NCI-H1694 treated with DMSO at 0.1 percent for 48 hours (cell line): Measurements from ENCODE around the gene EXD2.
"Not testable (repeated sequence)": the region's sequence is repeated elsewhere in the genome, so short reads cannot be mapped to it uniquely, and the experiment has no call there.

ENCODE experiments used
- DNase-seq: peaks from one replicate; lab custom pipeline; 2025; lab: John Stamatoyannopoulos, UW

Gene EXD2

GRCh38 chr14:69193721-69194120 is 2.4 kb downstream of the EXD2 start:
- no peak for DNase-seq

- DNase-seq = no peak
Observed at GRCh38 chr14:69199786-69200185, 8.5 kb downstream of the EXD2 start.

- DNase-seq = no peak
Observed at GRCh38 chr14:69204753-69205152, 13.5 kb downstream of the EXD2 start.

- DNase-seq = no peak
Observed at GRCh38 chr14:69207435-69208041, 16.2 kb downstream of the EXD2 start.

GRCh38 chr14:69208666-69209065 is 17.4 kb downstream of the EXD2 start:
- DNase-seq = no peak

- no peak for DNase-seq
Observed at GRCh38 chr14:69214393-69214792, 23.1 kb downstream of the EXD2 start.

GRCh38 chr14:69217663-69218062 is 26.4 kb downstream of the EXD2 start:
- DNase-seq = not testable (repeated sequence)

- DNase-seq = no peak
Observed at GRCh38 chr14:69224946-69225345, 33.6 kb downstream of the EXD2 start.

GRCh38 chr14:69226178-69226577 is 34.9 kb downstream of the EXD2 start:
- DNase-seq = no peak

GRCh38 chr14:69226736-69227135 is 35.4 kb downstream of the EXD2 start:
- DNase-seq = no peak

GRCh38 chr14:69231486-69231885 is 40.2 kb downstream of the EXD2 start:
- DNase-seq = no peak

- DNase-seq = no peak
Observed at GRCh38 chr14:69232388-69232787, 41.1 kb downstream of the EXD2 start.

GRCh38 chr14:69234106-69234505 is 42.8 kb downstream of the EXD2 start:
- no peak for DNase-seq

- DNase-seq = no peak
Observed at GRCh38 chr14:69235708-69236107, 44.4 kb downstream of the EXD2 start.

GRCh38 chr14:69237142-69237541 is 45.8 kb downstream of the EXD2 start:
- DNase-seq = no peak

- DNase-seq = no peak
Observed at GRCh38 chr14:69237584-69237983, 46.3 kb downstream of the EXD2 start.

GRCh38 chr14:69238883-69239282 is 47.6 kb downstream of the EXD2 start:
- DNase-seq = no peak

- DNase-seq = no peak
Observed at GRCh38 chr14:69240527-69241173, 49.4 kb downstream of the EXD2 start.

GRCh38 chr14:69241577-69241976 is 50.3 kb downstream of the EXD2 start:
- DNase-seq = no peak

- peak; percentile 84 for DNase-seq
Observed at GRCh38 chr14:69242311-69243224, 51.3 kb downstream of the EXD2 start.

- DNase-seq = no peak
Observed at GRCh38 chr14:69244946-69245345, 53.6 kb downstream of the EXD2 start.

- peak; percentile 33 for DNase-seq
Observed at GRCh38 chr14:69246331-69246730, 55.0 kb downstream of the EXD2 start.
